IMR-90 (cell line): ENCODE results near the gene SLC9B2. TPM values are rescaled to one million over a fixed set of nuclear protein-coding genes. Genes with fewer than 3 reads are reported as not detected.

Source experiments
- ATAC-seq: fragments of 200-7000 bp; cut with Tn5 transposase; 2 replicates; pipeline ENCODE4 v1.9.1; 2020; ENCODE audit warnings: low read depth, mild to moderate bottlenecking, moderate library complexity
- BruUV-seq: library from RNA; stranded (reverse); fragments of 400-500 nt; replicated peaks from 2 replicates; lab custom pipeline; 2021; lab: Mats Ljungman, UMichigan
- CTCF ChIA-PET: fragments of 300-600 bp; formaldehyde crosslinking; extraction: SDS; loops from one replicate; lab custom pipeline; 2021; ENCODE audit warnings: antibody characterized with exemption; lab: Yijun Ruan, JAX
- POLR2A ChIA-PET: fragments of 300-600 bp; sonication (Branson Sonifier 250); formaldehyde crosslinking; loops from one replicate; lab custom pipeline; 2022; ENCODE audit warnings: antibody characterized with exemption; ENCODE audit not compliant: unreplicated experiment; lab: Charles Lee
- DNase-seq: peaks from one replicate; pipeline ENCODE4 v3.0.0; 2013
- H2AFZ ChIP-seq: replicated peaks from 2 replicates; pipeline ENCODE3; 2013; ENCODE audit warnings: low read length, mild to moderate bottlenecking; ENCODE audit not compliant: poor library complexity
- H2AK5ac ChIP-seq: 2 replicates; pipeline ENCODE4 v1.6.1; 2013; ENCODE audit warnings: low read depth, low read length, inconsistent platforms
- H2AK9ac ChIP-seq: replicated peaks from 2 replicates; pipeline ENCODE3; 2013; ENCODE audit warnings: mild to moderate bottlenecking, low read depth, low read length, moderate library complexity; ENCODE audit not compliant: poor library complexity
- H2BK120ac ChIP-seq: 2 replicates; pipeline ENCODE4 v1.6.1; 2013; ENCODE audit warnings: low read depth, low read length, inconsistent platforms
- H2BK15ac ChIP-seq: 3 replicates; pipeline ENCODE4 v1.6.1; 2013; ENCODE audit warnings: low read depth, low read length, inconsistent platforms
- H2BK20ac ChIP-seq: 2 replicates; pipeline ENCODE4 v1.6.1; 2013; ENCODE audit warnings: low read depth, mild to moderate bottlenecking, inconsistent platforms, low read length, moderate library complexity
- H2BK5ac ChIP-seq: 2 replicates; pipeline ENCODE4 v1.6.1; 2013; ENCODE audit warnings: mild to moderate bottlenecking, low read depth, low read length, inconsistent platforms; ENCODE audit not compliant: poor library complexity, severe bottlenecking
- H3K14ac ChIP-seq: replicated peaks from 2 replicates; pipeline ENCODE4 v1.6.1; 2013; ENCODE audit warnings: low read depth, low read length, inconsistent platforms
- H3K18ac ChIP-seq: 2 replicates; pipeline ENCODE4 v1.6.1; 2013; ENCODE audit warnings: low read depth, low read length, control low read depth
- H3K23ac ChIP-seq: 2 replicates; pipeline ENCODE4 v1.6.1; 2013; ENCODE audit warnings: low read depth, low read length, inconsistent platforms
- H3K27ac ChIP-seq: 2 replicates; pipeline ENCODE4 v1.5.1; 2013; ENCODE audit warnings: mild to moderate bottlenecking, control low read depth, low read length; ENCODE audit not compliant: insufficient read depth
- H3K27me3 ChIP-seq: 2 replicates; pipeline ENCODE4 v1.6.1; 2013; ENCODE audit warnings: low read length; ENCODE audit not compliant: control insufficient read depth, insufficient read depth
- H3K36me3 ChIP-seq: 2 replicates; pipeline ENCODE4 v1.6.1; 2013; ENCODE audit warnings: low read length, mixed read lengths; ENCODE audit not compliant: control insufficient read depth, insufficient read depth
- H3K4ac ChIP-seq: 2 replicates; pipeline ENCODE4 v1.6.1; 2013; ENCODE audit warnings: low read depth, low read length, inconsistent platforms
- H3K4me1 ChIP-seq: 2 replicates; pipeline ENCODE4 v1.6.1; 2013; ENCODE audit warnings: low read length, mixed read lengths; ENCODE audit not compliant: control insufficient read depth, insufficient read depth
- H3K4me2 ChIP-seq: 2 replicates; pipeline ENCODE4 v1.6.1; 2013; ENCODE audit warnings: low read depth, mild to moderate bottlenecking, control low read depth, low read length, moderate library complexity
- H3K4me3 ChIP-seq: 2 replicates; pipeline ENCODE4 v1.5.1; 2013; ENCODE audit warnings: low read depth, mild to moderate bottlenecking, control low read depth, low read length, moderate library complexity; ENCODE audit not compliant: insufficient read depth
- H3K56ac ChIP-seq: 2 replicates; pipeline ENCODE4 v1.6.1; 2013; ENCODE audit warnings: low read length, inconsistent platforms; ENCODE audit not compliant: insufficient read depth; ENCODE audit errors: extremely low read depth
- H3K79me1 ChIP-seq, 2 experiments: 2 replicates each; pipeline ENCODE4 v1.6.1; 2013; ENCODE audit warnings: low read length in 2 of 2, inconsistent platforms in 1 of 2, low read depth in 1 of 2
- H3K9ac ChIP-seq: 2 replicates; pipeline ENCODE4 v1.6.1; 2013; ENCODE audit warnings: low read depth, low read length, control low read depth
- H3K9me1 ChIP-seq: 2 replicates; pipeline ENCODE4 v1.6.1; 2013; ENCODE audit warnings: low read length, inconsistent platforms; ENCODE audit not compliant: insufficient read depth
- H3K9me3 ChIP-seq: 2 replicates; pipeline ENCODE4 v1.6.1; 2013; ENCODE audit warnings: low read length; ENCODE audit not compliant: control insufficient read depth, insufficient read depth
- H4K20me1 ChIP-seq: 2 replicates; pipeline ENCODE4 v1.6.1; 2013; ENCODE audit warnings: low read length, inconsistent platforms; ENCODE audit not compliant: insufficient read depth
- H4K5ac ChIP-seq: 2 replicates; pipeline ENCODE4 v1.6.1; 2013; ENCODE audit warnings: mild to moderate bottlenecking, low read depth, low read length, control low read depth
- H4K8ac ChIP-seq, 2 experiments: 2 replicates each; pipeline ENCODE4 v1.6.1; 2013; ENCODE audit warnings: low read depth in 2 of 2, low read length in 2 of 2, control low read depth in 1 of 2, inconsistent platforms in 1 of 2
- H4K91ac ChIP-seq: 2 replicates; pipeline ENCODE4 v1.6.1; 2013; ENCODE audit warnings: low read depth, low read length, inconsistent platforms; ENCODE audit not compliant: insufficient read depth
- BHLHE40 ChIP-seq: fragments of 150-350 bp; IDR thresholded peaks from 2 replicates; pipeline ENCODE4 v1.6.1; 2016; ENCODE audit warnings: mild to moderate bottlenecking, low read depth, low read length
- CEBPB ChIP-seq: IDR thresholded peaks from 2 replicates; pipeline ENCODE4 v1.6.1; 2012; ENCODE audit warnings: low read depth, low read length, improper control_type of control experiment
- CHD1 ChIP-seq: IDR thresholded peaks from 2 replicates; pipeline ENCODE4 v1.6.1; 2012; ENCODE audit warnings: low read depth, low read length, improper control_type of control experiment
- ELK1 ChIP-seq: fragments of 150-350 bp; IDR thresholded peaks from 2 replicates; pipeline ENCODE4 v1.6.1; 2016; ENCODE audit warnings: low read depth, mild to moderate bottlenecking, low read length, moderate library complexity, borderline replicate concordance
- FOS ChIP-seq: fragments of 150-350 bp; IDR thresholded peaks from 2 replicates; pipeline ENCODE4 v1.6.1; 2016; ENCODE audit warnings: low read depth, low read length
- MAFK ChIP-seq: IDR thresholded peaks from 2 replicates; pipeline ENCODE4 v1.6.1; 2012; ENCODE audit warnings: low read depth, low read length, improper control_type of control experiment
- MAZ ChIP-seq: IDR thresholded peaks from 2 replicates; pipeline ENCODE4 v1.6.1; 2012; ENCODE audit warnings: low read depth, mild to moderate bottlenecking, low read length, improper control_type of control experiment, moderate library complexity, borderline replicate concordance
- MXI1 ChIP-seq: IDR thresholded peaks from 2 replicates; pipeline ENCODE4 v1.6.1; 2012; ENCODE audit warnings: low read depth, mild to moderate bottlenecking, low read length, moderate library complexity, borderline replicate concordance
- NFE2L2 ChIP-seq: fragments of 150-350 bp; IDR thresholded peaks from 2 replicates; pipeline ENCODE4 v1.6.1; 2016; ENCODE audit warnings: low read depth, mild to moderate bottlenecking, low read length
- POLR2A ChIP-seq: IDR thresholded peaks from 2 replicates; pipeline ENCODE4 v1.6.1; 2012; ENCODE audit warnings: mild to moderate bottlenecking, low read depth, low read length
- RAD21 ChIP-seq: IDR thresholded peaks from 2 replicates; pipeline ENCODE4 v1.6.1; 2012; ENCODE audit warnings: low read length, improper control_type of control experiment
- RCOR1 ChIP-seq: IDR thresholded peaks from 2 replicates; pipeline ENCODE4 v1.6.1; 2012; ENCODE audit warnings: mild to moderate bottlenecking, low read length, improper control_type of control experiment; ENCODE audit not compliant: insufficient replicate concordance
- RFX5 ChIP-seq: IDR thresholded peaks from 2 replicates; pipeline ENCODE4 v1.8.0; 2012; ENCODE audit warnings: low read depth, mild to moderate bottlenecking, low read length, moderate library complexity
- SMC3 ChIP-seq: fragments of 150-350 bp; IDR thresholded peaks from 2 replicates; pipeline ENCODE4 v1.6.1; 2016; ENCODE audit warnings: low read depth, mild to moderate bottlenecking, antibody characterized with exemption, low read length, moderate library complexity
- WGBS, 2 experiments: methylation state at CpG; one replicate each; pipeline versions ENCODE4 v1.1.5 to v1.1.7; 2013; ENCODE audit warnings: missing lambda C conversion rate in 2 of 2; ENCODE audit not compliant: insufficient read length in 1 of 2; ENCODE audit errors: extremely low coverage in 2 of 2; 5-methylcytosine and 5-hydroxymethylcytosine counted together
- dilution Hi-C: fragments of 300-500 bp; cut with HindIII; formaldehyde crosslinking; loops from one replicate; pipeline ENCODE4 v1.14.3; 2018; ENCODE audit warnings: low sequenced_read_pairs; ENCODE audit not compliant: unreplicated experiment
- in situ Hi-C: fragments of 300-500 bp; cut with MboI; formaldehyde crosslinking; loops from 3 replicates; pipeline ENCODE4 v1.14.3; 2019; ENCODE audit warnings: low sequenced_read_pairs, inconsistent platforms, mixed read lengths
- intact Hi-C: fragments of 100-400 bp; cut with micrococcal nuclease; formaldehyde crosslinking; loops from 2 replicates; pipeline ENCODE4 v1.10.0; 2022
- polyA plus RNA-seq, 3 experiments: library from polyadenylated mRNA; depleted of rRNA; stranded (reverse); fragments of >200 nt; gene quantifications; 2 replicates each; pipeline ENCODE4 v1.2.3, GENCODE V29; 2012; ENCODE audit warnings: low replicate concordance in 1 of 3
- total RNA-seq: library from RNA; depleted of rRNA; stranded (reverse); fragments of >200 nt; gene quantifications from 2 replicates; pipeline ENCODE4 v1.2.3, GENCODE V29; 2012
- TF ChIP-seq, protein P1 (sequence below): conservative IDR thresholded peaks from 2 replicates; pipeline ENCODE4 v1.5.1; 2012; ENCODE audit warnings: mild to moderate bottlenecking, low read depth, low read length, improper control_type of control experiment
- TF ChIP-seq, protein P2 (sequence below): fragments of 150-350 bp; IDR thresholded peaks from 2 replicates; pipeline ENCODE4 v1.6.1; 2017; ENCODE audit warnings: mild to moderate bottlenecking, antibody characterized with exemption, low read length, low read depth

The SLC9B2 gene
- total and polyA plus RNA-seq, 2 of the 4 experiments (the other 2 are of a cell fraction): 5.7 to 9.0 TPM

GRCh38 chr4:103029300-103029699, 47.3 kb downstream of the SLC9B2 start:
- H3K56ac ChIP-seq: no peak overlapping the region
- DNase-seq: no peak
- no peaks in the 10 kb centered on the region for H3K4me1 ChIP-seq
- H2AK5ac ChIP-seq: no peak overlapping the region
- no peak overlapping the region for H4K8ac ChIP-seq
- no peak overlapping the region for H4K5ac ChIP-seq
- H2AK9ac ChIP-seq: no peak overlapping the region
- TF ChIP-seq, protein P1, sequence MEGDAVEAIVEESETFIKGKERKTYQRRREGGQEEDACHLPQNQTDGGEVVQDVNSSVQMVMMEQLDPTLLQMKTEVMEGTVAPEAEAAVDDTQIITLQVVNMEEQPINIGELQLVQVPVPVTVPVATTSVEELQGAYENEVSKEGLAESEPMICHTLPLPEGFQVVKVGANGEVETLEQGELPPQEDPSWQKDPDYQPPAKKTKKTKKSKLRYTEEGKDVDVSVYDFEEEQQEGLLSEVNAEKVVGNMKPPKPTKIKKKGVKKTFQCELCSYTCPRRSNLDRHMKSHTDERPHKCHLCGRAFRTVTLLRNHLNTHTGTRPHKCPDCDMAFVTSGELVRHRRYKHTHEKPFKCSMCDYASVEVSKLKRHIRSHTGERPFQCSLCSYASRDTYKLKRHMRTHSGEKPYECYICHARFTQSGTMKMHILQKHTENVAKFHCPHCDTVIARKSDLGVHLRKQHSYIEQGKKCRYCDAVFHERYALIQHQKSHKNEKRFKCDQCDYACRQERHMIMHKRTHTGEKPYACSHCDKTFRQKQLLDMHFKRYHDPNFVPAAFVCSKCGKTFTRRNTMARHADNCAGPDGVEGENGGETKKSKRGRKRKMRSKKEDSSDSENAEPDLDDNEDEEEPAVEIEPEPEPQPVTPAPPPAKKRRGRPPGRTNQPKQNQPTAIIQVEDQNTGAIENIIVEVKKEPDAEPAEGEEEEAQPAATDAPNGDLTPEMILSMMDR: no peak
- TF ChIP-seq MAZ (no peak), POLR2A (no peak), ELK1 (no peak), RAD21 (no peak), BHLHE40 (no peak), CHD1 (no peak), MXI1 (no peak), FOS (no peak), RFX5 (no peak), RCOR1 (no peak), NFE2L2 (no peak), MAFK (no peak), SMC3 (no peak), CEBPB (no peak)
- TF ChIP-seq, protein P2, sequence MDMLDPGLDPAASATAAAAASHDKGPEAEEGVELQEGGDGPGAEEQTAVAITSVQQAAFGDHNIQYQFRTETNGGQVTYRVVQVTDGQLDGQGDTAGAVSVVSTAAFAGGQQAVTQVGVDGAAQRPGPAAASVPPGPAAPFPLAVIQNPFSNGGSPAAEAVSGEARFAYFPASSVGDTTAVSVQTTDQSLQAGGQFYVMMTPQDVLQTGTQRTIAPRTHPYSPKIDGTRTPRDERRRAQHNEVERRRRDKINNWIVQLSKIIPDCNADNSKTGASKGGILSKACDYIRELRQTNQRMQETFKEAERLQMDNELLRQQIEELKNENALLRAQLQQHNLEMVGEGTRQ: no peak
- H3K4ac ChIP-seq: no peak overlapping the region
- no peak overlapping the region for H3K23ac ChIP-seq
- no peaks in the 10 kb centered on the region for H3K79me1 ChIP-seq
- H3K27me3 ChIP-seq: no peaks in the 10 kb centered on the region
- H3K9me1 ChIP-seq: no peaks in the 10 kb centered on the region
- CTCF ChIA-PET: interaction anchor here (0.6 to 1.5 kb wide), 2 partner anchors 17 to 172 kb away, joined by 4 read pairs; no protein-coding TSS in a partner anchor
- ATAC-seq: no peak
- H2AFZ ChIP-seq: no peak overlapping the region
- no peak overlapping the region for H3K27ac ChIP-seq
- H4K91ac ChIP-seq: no peak overlapping the region
- intact Hi-C loops (no loop called here), in situ Hi-C loops (no loop called here), dilution Hi-C loops (no loop called here)
- H3K9ac ChIP-seq: no peak overlapping the region
- POLR2A ChIA-PET: no interaction called here
- no peak overlapping the region for H3K18ac ChIP-seq
- H3K4me3 ChIP-seq: no peak overlapping the region
- H4K20me1 ChIP-seq: no peaks in the 10 kb centered on the region
- H2BK20ac ChIP-seq: no peak overlapping the region
- no TSS peak for BruUV-seq
- no peak overlapping the region for H3K14ac ChIP-seq
- no peak overlapping the region for H2BK5ac ChIP-seq
- H2BK15ac ChIP-seq: no peak overlapping the region
- H3K9me3 ChIP-seq: no peaks in the 10 kb centered on the region
- no peaks in the 10 kb centered on the region; the same call in 1 of the 2 replicates for H3K36me3 ChIP-seq
- no peak overlapping the region for H3K4me2 ChIP-seq
- H2BK120ac ChIP-seq: no peak overlapping the region
- no CpG with 5 or more reads among the region's 1 CpG for WGBS, 2 experiments
